ENCODE data around the gene KMT2E.
A peak's percentile ranks its signal among the peaks of the same experiment; 100 is the strongest.

Gene KMT2E

GRCh38 chr7:105130048-105130447 is 116.0 kb downstream of the KMT2E start:
- DNase-seq (ENCODE audit: low spot score): no peak

DNA sequence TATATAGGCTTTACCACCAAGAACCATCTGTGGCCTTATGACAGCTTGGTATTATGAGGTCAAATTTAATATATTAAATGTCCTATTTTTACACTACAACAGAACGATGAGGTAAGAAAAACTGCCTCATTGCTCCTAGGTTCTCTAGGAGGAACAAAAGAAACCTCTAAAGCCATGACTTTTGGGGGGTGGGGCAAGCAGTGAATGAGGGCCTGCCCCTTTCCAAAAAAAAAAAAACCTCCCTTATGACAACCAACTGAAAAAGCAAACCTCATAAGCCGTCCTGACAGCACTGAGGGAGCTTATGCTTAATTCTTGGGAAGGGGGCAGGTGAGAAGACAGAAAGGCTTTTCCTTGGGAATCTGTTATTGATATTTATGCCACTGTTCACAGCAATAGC is 116.6 kb downstream of the KMT2E start:
- no peak for DNase-seq (ENCODE audit: low spot score)

DNA sequence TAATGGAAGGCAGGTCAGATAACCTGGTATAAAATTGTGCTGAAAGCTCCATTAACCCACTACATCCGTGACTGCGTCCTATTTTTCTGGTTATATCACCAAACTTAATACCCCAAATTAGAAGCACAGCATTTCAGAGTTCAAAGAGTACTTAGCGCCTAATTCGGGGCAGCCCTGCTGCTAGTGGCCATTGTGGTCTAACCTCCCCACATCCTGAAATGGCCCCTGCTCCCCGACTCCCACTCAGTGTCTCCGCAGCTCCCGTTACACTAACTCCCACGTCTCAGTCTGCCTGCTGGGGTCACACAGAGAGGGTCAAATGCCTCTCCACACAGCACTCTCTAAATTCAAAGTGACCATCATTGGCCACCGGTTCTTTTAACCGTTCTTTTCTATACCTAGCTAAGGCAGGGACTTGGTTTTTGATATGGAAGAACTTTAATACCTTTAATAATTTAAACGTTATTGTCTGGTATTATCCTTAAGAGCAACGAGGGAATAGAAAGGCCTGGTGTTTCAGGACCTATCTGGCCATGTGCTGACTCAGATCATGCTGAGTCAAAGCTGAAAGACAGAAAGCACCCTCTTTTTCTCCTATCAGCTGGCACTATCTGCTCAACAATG is 117.1 kb downstream of the KMT2E start:
- DNase-seq (ENCODE audit: low spot score): no peak

GRCh38 chr7:105131890-105132289 is 117.9 kb downstream of the KMT2E start:
- no peak for DNase-seq (ENCODE audit: low spot score)

DNA sequence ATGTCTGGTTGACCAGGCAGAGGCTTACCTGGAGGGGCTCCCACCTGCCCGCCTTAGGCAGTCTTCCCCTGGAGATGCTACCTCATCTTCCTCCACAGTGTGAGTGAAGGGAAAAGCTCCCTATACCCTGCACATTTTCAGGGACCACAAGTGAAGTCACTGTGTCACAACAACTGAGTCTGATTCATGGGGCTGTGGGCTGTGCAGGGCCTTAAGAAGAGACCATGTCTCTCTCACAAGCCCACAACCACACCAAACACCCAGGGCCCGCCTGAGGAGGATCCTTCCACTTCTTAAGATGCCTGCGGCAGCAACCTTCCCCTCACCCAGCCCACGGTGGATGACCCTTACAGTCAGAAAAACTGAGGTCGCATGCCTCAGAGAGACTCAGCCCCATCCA is 118.3 kb downstream of the KMT2E start:
- no peak for DNase-seq (ENCODE audit: low spot score)

DNA sequence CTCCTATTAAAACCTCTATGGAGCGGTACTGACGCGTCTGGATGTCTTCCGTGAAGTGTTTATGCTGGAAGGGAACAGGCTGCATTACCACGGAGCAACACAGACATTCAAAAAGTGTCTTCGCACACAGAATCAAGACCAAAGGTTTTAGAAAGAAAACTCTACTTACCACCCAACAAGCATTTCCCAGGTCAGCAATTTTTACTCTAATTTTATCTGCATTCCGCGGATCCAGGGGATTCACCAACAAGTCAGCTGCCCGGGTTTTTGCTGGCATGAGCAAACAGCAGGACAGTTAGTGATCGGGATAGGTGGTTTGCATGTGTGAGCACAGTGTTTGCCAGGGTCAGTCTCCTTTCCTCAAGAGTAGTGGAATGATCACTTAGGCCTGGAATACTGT is 118.8 kb downstream of the KMT2E start:
- no peak for DNase-seq (ENCODE audit: low spot score)

DNA sequence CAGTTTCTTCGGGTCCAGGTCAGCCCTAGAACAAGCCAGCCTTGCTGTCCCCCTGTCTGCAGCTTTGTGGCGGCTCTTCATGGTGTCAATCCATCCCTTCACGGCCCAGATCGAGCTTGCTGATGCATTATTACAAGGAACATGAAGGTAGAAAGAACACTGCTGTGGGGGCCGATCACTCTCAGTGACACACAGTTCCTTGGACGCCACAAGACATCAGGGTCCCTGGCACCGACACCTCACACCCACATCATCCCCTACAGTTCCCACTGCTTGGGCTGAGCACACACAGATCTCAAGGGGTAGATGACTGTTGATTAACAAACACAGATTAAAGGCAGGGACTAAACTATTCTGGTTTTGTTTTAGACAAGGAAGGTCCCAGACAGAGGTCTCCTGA is 119.4 kb downstream of the KMT2E start:
- no peak for DNase-seq (ENCODE audit: low spot score)

GRCh38 chr7:105133986-105134655 is 120.1 kb downstream of the KMT2E start:
- DNase-seq (ENCODE audit: low spot score): no peak

DNA sequence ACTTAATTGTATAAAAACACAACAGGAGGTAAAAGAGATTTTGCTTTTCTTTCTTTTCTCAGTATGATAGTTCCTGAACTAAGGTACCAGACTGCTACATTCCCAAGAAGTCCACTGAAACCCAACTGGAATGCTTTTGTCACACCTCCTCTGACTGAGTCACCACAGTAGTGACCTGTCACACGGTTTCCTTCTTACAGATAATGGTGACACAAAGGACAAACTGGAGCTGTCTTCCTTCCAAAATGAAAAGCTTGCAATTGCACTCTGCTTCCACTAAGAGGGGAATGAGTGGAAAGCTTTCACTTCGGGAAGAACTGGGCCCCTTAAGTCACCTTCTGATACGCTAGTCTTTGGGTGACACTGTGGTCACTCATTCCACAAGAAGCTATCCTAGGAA is 122.2 kb downstream of the KMT2E start:
- no peak for DNase-seq (ENCODE audit: low spot score)

DNA sequence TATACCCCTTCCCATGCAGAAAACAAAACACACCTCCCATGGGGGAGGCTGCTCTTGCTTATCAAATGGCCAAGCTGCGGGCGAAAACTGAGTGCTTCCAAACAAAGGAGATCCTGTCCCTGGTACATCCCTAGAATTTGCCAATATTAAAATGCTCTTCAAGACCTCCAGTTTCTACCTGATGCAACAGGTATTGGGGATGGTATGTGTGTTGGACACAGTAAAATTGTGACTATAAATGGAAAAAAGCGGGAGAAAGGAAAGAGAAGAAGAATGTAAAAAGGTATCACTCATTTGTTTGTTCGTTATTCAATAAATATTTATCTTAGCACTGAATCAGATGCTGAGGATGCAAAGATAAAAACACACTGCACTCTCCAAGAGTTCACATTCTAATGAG is 123.9 kb downstream of the KMT2E start:
- no peak for DNase-seq (ENCODE audit: low spot score)

GRCh38 chr7:105139381-105139780 is 125.4 kb downstream of the KMT2E start:
- DNase-seq (ENCODE audit: low spot score): no peak

- peak; percentile 60 for DNase-seq (ENCODE audit: low spot score)
These were observed 127.1 kb downstream of the KMT2E start for GRCh38 chr7:105141068-105141467.

DNA sequence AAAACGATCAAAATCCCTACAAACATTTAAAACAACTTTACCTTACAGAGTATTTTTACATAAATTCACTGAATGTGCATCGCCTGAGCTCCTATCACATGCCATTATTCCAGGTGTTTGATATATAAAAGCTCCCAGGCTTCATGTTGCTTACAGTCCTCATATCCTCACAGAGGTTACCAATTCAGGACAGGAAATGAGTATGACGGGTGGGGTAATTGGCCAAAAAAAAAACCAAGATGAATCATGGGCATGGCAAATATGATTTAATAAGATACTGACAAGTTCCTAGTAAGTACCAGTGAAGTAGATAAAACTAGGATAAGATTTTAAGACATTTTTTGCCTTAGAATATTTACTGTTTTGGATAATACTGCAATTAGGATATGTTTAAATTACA is 135.8 kb downstream of the KMT2E start:
- no peak for DNase-seq (ENCODE audit: low spot score)

DNA sequence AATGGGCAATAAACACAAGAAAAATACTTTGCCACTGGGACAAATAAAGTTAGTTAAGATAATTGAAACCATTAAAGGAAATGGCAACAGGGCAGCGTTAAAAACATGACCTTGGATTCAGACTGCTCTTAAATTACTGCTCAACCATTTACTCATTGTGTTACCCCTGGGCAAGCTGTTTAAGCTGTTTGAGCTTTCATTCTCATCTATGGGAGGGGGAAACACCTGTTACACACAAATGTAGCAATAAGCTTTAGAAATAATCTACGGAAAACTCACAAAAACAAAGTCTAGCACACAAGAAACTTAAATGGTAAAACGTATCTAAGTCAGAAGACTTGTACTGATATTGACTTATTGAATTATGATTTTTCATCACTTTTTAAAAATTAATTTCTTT is 137.1 kb downstream of the KMT2E start:
- DNase-seq (ENCODE audit: low spot score): no peak

DNA sequence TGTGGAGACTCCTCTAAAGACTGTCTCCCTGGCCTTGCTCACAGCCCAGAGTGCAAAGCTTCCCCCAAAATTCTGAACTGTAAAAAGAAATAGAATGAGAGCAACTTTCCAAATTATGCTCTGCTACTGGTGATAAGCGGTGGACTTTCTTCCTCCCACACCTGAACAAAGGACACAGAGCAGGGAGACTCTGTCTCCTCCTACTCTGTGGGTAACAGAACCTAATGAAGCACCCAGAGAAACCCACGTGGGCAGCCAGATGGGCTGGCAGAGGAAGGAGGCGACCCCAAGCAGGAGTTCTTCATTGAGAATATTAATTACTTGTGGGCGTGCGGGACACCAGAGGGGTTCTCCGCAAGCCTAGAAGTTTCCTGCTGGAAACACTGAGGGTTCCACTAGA is 139.5 kb downstream of the KMT2E start:
- DNase-seq (ENCODE audit: low spot score): no peak

- DNase-seq (ENCODE audit: low spot score): no peak
These were observed 140.1 kb downstream of the KMT2E start for GRCh38 chr7:105154084-105154483.

GRCh38 chr7:105156731-105157130 is 142.7 kb downstream of the KMT2E start:
- no peak for DNase-seq (ENCODE audit: low spot score)

GRCh38 chr7:105157278-105157677 is 143.3 kb downstream of the KMT2E start:
- no peak for DNase-seq (ENCODE audit: low spot score)

DNA sequence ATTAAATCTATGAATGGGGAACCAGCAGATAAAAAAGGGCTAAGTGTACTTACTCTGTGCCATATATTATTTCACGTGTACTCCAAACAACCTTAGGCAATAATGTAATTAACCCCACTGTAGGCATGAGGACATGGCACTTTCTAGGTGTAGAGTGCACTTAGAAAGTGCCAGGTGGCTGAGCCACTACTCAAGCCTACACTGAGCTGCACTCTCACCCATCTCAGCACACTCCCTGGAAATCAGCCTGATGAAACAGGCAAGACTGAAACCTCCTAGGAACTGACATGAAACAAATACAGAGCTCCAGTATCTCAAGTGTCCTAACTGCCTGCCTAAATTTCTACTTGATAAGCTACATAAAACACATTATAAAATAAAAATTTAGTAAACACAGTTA is 147.4 kb downstream of the KMT2E start:
- no peak for DNase-seq (ENCODE audit: low spot score)

Measured in iPS-NIHi11 (cell line).